Endothelial cell of hepatic sinusoid (primary cell): Measurements from ENCODE around the gene PHEX.

ENCODE experiments used
- in situ Hi-C: cut with HindIII; loops from 2 replicates; pipeline ENCODE4 v1.10.0; 2017; ENCODE audit warnings: low sequenced_read_pairs

The PHEX gene

GRCh38 chrX:22141047-22141730 lies 109.1 kb downstream of the PHEX start:
- in situ Hi-C loops: loop anchor here (25.0 kb wide), 1 partner anchor 154 kb away; no protein-coding TSS in a partner anchor

GRCh38 chrX:22147214-22147613 lies 115.1 kb downstream of the PHEX start:
- in situ Hi-C loops: loop anchor here (25.0 kb wide), 1 partner anchor 160 kb away; no protein-coding TSS in a partner anchor

GRCh38 chrX:22147942-22148341 lies 115.8 kb downstream of the PHEX start:
- in situ Hi-C loops: loop anchor here (25.0 kb wide), 1 partner anchor 161 kb away; no protein-coding TSS in a partner anchor

- in situ Hi-C loops: loop anchor here (25.0 kb wide), 1 partner anchor 161 kb away; no protein-coding TSS in a partner anchor
Observed at GRCh38 chrX:22148565-22148964, 116.4 kb downstream of the PHEX start.

- in situ Hi-C loops: no loop called here
Observed at GRCh38 chrX:22150371-22150770, 118.2 kb downstream of the PHEX start.

- in situ Hi-C loops: no loop called here
Observed at GRCh38 chrX:22155126-22155525, 123.0 kb downstream of the PHEX start.

- in situ Hi-C loops: no loop called here
Observed at GRCh38 chrX:22159071-22159470, 126.9 kb downstream of the PHEX start.

GRCh38 chrX:22163326-22163725 lies 131.2 kb downstream of the PHEX start:
- in situ Hi-C loops: no loop called here

GRCh38 chrX:22164770-22165388 lies 132.8 kb downstream of the PHEX start:
- in situ Hi-C loops: no loop called here

GRCh38 chrX:22165732-22166457 lies 133.8 kb downstream of the PHEX start:
- in situ Hi-C loops: no loop called here

GRCh38 chrX:22171287-22172060 lies 139.3 kb downstream of the PHEX start:
- in situ Hi-C loops: no loop called here

- in situ Hi-C loops: no loop called here
Observed at GRCh38 chrX:22173966-22174365, 141.8 kb downstream of the PHEX start.

GRCh38 chrX:22177950-22178515 lies 145.9 kb downstream of the PHEX start:
- in situ Hi-C loops: no loop called here

- in situ Hi-C loops: no loop called here
Observed at GRCh38 chrX:22184096-22184495, 152.0 kb downstream of the PHEX start.

GRCh38 chrX:22186165-22186564 lies 154.0 kb downstream of the PHEX start:
- in situ Hi-C loops: no loop called here

GRCh38 chrX:22192419-22193060 lies 160.4 kb downstream of the PHEX start:
- in situ Hi-C loops: no loop called here

- in situ Hi-C loops: no loop called here
Observed at GRCh38 chrX:22193851-22194659, 161.9 kb downstream of the PHEX start.

- in situ Hi-C loops: no loop called here
Observed at GRCh38 chrX:22194660-22194945, 162.5 kb downstream of the PHEX start.

- in situ Hi-C loops: no loop called here
Observed at GRCh38 chrX:22196149-22196548, 164.0 kb downstream of the PHEX start.

GRCh38 chrX:22202251-22202650 lies 170.1 kb downstream of the PHEX start:
- in situ Hi-C loops: no loop called here
